Measurements from ENCODE around the gene STK11.

The STK11 gene

GRCh38 chr19:1182727-1183126, 22.9 kb upstream of the STK11 start:
- H3K4me2 ChIP-seq (ENCODE audit: low read depth, low read length, poor library complexity, severe bottlenecking), result no peak overlapping the region
- H3K9ac ChIP-seq (ENCODE audit: low read depth, low read length, poor library complexity, severe bottlenecking), result no peak overlapping the region
- H3K36me3 ChIP-seq (ENCODE audit: insufficient read depth, low read length), result no peaks in the 10 kb centered on the region
- no peaks in the 10 kb centered on the region for H3K9me3 ChIP-seq (ENCODE audit: insufficient read depth, low read depth, low read length)
- H3F3A ChIP-seq (ENCODE audit: low read depth), result no peaks in the 10 kb centered on the region
- no peaks in the 10 kb centered on the region for H3K27me3 ChIP-seq (ENCODE audit: insufficient read depth, low read length, poor library complexity, severe bottlenecking)
- TF ChIP-seq EZH2phosphoT487 (IDR thresholded peaks at IDR 0.05; ENCODE audit: borderline replicate concordance), result no peak
- TF ChIP-seq, protein P1, sequence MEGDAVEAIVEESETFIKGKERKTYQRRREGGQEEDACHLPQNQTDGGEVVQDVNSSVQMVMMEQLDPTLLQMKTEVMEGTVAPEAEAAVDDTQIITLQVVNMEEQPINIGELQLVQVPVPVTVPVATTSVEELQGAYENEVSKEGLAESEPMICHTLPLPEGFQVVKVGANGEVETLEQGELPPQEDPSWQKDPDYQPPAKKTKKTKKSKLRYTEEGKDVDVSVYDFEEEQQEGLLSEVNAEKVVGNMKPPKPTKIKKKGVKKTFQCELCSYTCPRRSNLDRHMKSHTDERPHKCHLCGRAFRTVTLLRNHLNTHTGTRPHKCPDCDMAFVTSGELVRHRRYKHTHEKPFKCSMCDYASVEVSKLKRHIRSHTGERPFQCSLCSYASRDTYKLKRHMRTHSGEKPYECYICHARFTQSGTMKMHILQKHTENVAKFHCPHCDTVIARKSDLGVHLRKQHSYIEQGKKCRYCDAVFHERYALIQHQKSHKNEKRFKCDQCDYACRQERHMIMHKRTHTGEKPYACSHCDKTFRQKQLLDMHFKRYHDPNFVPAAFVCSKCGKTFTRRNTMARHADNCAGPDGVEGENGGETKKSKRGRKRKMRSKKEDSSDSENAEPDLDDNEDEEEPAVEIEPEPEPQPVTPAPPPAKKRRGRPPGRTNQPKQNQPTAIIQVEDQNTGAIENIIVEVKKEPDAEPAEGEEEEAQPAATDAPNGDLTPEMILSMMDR (conservative IDR thresholded peaks at IDR 0.05; ENCODE audit: low read length), result no peak
- no peak overlapping the region for H3K4me3 ChIP-seq (ENCODE audit: low read length, poor library complexity, severe bottlenecking)
- no peak overlapping the region for H2AFZ ChIP-seq (ENCODE audit: low read length)
- no peaks in the 10 kb centered on the region for H3K4me1 ChIP-seq (ENCODE audit: insufficient read depth, low read length, poor library complexity, severe bottlenecking)
- no peaks in the 10 kb centered on the region for H3K79me2 ChIP-seq (ENCODE audit: insufficient read depth, low read length)
- no peaks in the 10 kb centered on the region for H3K9me2 ChIP-seq (replicated peaks; ENCODE audit: low read depth, low read length)
- H4K20me1 ChIP-seq (ENCODE audit: insufficient read depth, low read length, poor library complexity, severe bottlenecking), result no peaks in the 10 kb centered on the region

GRCh38 chr19:1183543-1184172, 21.9 kb upstream of the STK11 start:
- H3K9me3 ChIP-seq (ENCODE audit: insufficient read depth, low read depth, low read length), result no peaks in the 10 kb centered on the region
- no peak overlapping the region for H3K4me2 ChIP-seq (ENCODE audit: low read depth, low read length, poor library complexity, severe bottlenecking)
- no peaks in the 10 kb centered on the region for H3K9me2 ChIP-seq (replicated peaks; ENCODE audit: low read depth, low read length)
- no peaks in the 10 kb centered on the region for H3K79me2 ChIP-seq (ENCODE audit: insufficient read depth, low read length)
- no peaks in the 10 kb centered on the region for H3F3A ChIP-seq (ENCODE audit: low read depth)
- no peaks in the 10 kb centered on the region for H3K4me1 ChIP-seq (ENCODE audit: insufficient read depth, low read length, poor library complexity, severe bottlenecking)
- no peaks in the 10 kb centered on the region for H4K20me1 ChIP-seq (ENCODE audit: insufficient read depth, low read length, poor library complexity, severe bottlenecking)
- no peak overlapping the region for H3K4me3 ChIP-seq (ENCODE audit: low read length, poor library complexity, severe bottlenecking)
- no peak overlapping the region for H3K9ac ChIP-seq (ENCODE audit: low read depth, low read length, poor library complexity, severe bottlenecking)
- TF ChIP-seq EZH2phosphoT487 (IDR thresholded peaks at IDR 0.05; ENCODE audit: borderline replicate concordance), result no peak
- TF ChIP-seq, protein P1 (conservative IDR thresholded peaks at IDR 0.05; ENCODE audit: low read length), result no peak
- H3K27me3 ChIP-seq (ENCODE audit: insufficient read depth, low read length, poor library complexity, severe bottlenecking), result no peaks in the 10 kb centered on the region
- no peak overlapping the region for H2AFZ ChIP-seq (ENCODE audit: low read length)
- no peaks in the 10 kb centered on the region for H3K36me3 ChIP-seq (ENCODE audit: insufficient read depth, low read length)

DNA sequence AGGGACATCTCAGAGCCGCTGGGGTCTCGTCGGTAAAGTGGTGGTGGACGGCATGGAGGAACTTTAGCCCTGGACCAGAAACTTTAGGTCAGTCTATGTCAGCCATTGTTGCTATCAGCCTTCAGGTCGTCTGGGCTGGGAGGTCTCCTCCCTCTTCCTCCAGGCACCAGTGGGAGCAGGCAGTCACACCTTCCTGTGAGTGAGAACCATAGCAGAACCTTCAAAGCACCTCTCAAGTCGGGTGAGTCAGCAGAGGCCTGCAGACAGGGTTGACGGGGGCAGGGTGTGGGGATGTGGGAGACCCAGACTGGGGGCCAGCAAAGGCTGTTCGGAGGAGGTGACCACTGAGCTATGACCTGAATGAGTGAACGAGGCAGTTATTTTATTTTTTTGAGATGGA, 16.2 kb upstream of the STK11 start:
- Histone ChIP-seq H3K4me3 (ENCODE audit: low read length, poor library complexity, severe bottlenecking) (no peak overlapping the region), H3K4me1 (ENCODE audit: insufficient read depth, low read length, poor library complexity, severe bottlenecking) (peaks cover 8% of the 10 kb centered on the region), H3K9me2 (replicated peaks; ENCODE audit: low read depth, low read length) (no peaks in the 10 kb centered on the region), H3K79me2 (ENCODE audit: insufficient read depth, low read length) (no peaks in the 10 kb centered on the region), H4K20me1 (ENCODE audit: insufficient read depth, low read length, poor library complexity, severe bottlenecking) (no peaks in the 10 kb centered on the region), H3K36me3 (ENCODE audit: insufficient read depth, low read length) (no peaks in the 10 kb centered on the region), H2AFZ (ENCODE audit: low read length) (peak overlapping the region; percentile 85), H3K27me3 (ENCODE audit: insufficient read depth, low read length, poor library complexity, severe bottlenecking) (no peaks in the 10 kb centered on the region), H3K9me3 (ENCODE audit: insufficient read depth, low read depth, low read length) (no peaks in the 10 kb centered on the region), H3K4me2 (ENCODE audit: low read depth, low read length, poor library complexity, severe bottlenecking) (peak overlapping the region; percentile 40), H3K9ac (ENCODE audit: low read depth, low read length, poor library complexity, severe bottlenecking) (peak overlapping the region; percentile 52), H3F3A (ENCODE audit: low read depth) (no peaks in the 10 kb centered on the region)
- no peak for TF ChIP-seq EZH2phosphoT487 (IDR thresholded peaks at IDR 0.05; ENCODE audit: borderline replicate concordance)
- TF ChIP-seq, protein P1 (conservative IDR thresholded peaks at IDR 0.05; ENCODE audit: low read length), result no peak

Data from Loucy (cell line).